Thyroid gland (tissue), 4 donors: ENCODE measurements around the gene CSK.

ENCODE experiments used
- POLR2A ChIP-seq, 2 donors: fragments of 450-650 bp; IDR thresholded peaks; one replicate each; pipeline ENCODE4 v1.6.1; 2017; ENCODE audit warnings: antibody characterized with exemption in 2 of 2, mild to moderate bottlenecking in 2 of 2, moderate library complexity in 1 of 2
- TF ChIP-seq, protein P1 (sequence below), 6 experiments: fragments of 200-600 bp in 3 of 6; fragments of 450-650 bp in 3 of 6; sonication (generic) in 3 of 6; IDR thresholded peaks; one replicate each; pipeline ENCODE4 v1.5.1; 2016 to 2019; ENCODE audit warnings: antibody characterized with exemption in 6 of 6, mild to moderate bottlenecking in 2 of 6, inconsistent platforms in 1 of 6, moderate library complexity in 1 of 6

DNA sequence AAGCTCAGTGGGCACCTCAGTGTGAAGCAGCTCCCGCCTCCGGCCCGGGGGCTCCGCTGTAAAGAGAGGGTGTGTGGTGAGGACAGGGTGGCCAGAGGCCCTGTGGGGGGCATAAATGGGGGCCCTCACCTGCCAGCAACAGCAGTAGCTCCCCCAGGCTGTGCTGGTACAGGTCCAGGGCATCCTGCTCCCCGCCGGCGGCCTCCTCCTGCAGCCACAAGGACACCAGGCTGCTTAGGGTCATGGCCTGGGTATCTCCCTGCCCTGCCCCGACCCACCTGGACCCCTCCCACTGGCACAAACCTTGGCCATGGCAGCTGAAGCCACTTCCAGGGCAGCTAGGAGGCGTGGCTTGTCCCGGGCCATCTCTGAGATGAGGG lies 56.2 kb downstream of the CSK start:
- TF ChIP-seq, protein P1, sequence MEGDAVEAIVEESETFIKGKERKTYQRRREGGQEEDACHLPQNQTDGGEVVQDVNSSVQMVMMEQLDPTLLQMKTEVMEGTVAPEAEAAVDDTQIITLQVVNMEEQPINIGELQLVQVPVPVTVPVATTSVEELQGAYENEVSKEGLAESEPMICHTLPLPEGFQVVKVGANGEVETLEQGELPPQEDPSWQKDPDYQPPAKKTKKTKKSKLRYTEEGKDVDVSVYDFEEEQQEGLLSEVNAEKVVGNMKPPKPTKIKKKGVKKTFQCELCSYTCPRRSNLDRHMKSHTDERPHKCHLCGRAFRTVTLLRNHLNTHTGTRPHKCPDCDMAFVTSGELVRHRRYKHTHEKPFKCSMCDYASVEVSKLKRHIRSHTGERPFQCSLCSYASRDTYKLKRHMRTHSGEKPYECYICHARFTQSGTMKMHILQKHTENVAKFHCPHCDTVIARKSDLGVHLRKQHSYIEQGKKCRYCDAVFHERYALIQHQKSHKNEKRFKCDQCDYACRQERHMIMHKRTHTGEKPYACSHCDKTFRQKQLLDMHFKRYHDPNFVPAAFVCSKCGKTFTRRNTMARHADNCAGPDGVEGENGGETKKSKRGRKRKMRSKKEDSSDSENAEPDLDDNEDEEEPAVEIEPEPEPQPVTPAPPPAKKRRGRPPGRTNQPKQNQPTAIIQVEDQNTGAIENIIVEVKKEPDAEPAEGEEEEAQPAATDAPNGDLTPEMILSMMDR (IDR thresholded peaks at IDR 0.05), result no peak
- TF ChIP-seq POLR2A (IDR thresholded peaks at IDR 0.05), result no peak
